Transverse colon (tissue), 3 donors: ENCODE measurements around the gene TMEM229B.

Experiments used
- POLR2A ChIP-seq: fragments of 450-650 bp; IDR thresholded peaks from one replicate; pipeline ENCODE4 v1.6.1; 2016; ENCODE audit warnings: antibody characterized with exemption, mild to moderate bottlenecking, moderate library complexity
- TF ChIP-seq, protein P1 (sequence below), 5 experiments: fragments of 200-600 bp in 3 of 5; fragments of 450-650 bp in 2 of 5; sonication (generic) in 3 of 5; IDR thresholded peaks; 1 replicate in 2 of 5; 2 replicates in 3 of 5; pipeline ENCODE4 v1.5.1; 2016 to 2017; ENCODE audit warnings: antibody characterized with exemption in 5 of 5, inconsistent platforms in 3 of 5, mild to moderate bottlenecking in 2 of 5, moderate library complexity in 1 of 5

DNA sequence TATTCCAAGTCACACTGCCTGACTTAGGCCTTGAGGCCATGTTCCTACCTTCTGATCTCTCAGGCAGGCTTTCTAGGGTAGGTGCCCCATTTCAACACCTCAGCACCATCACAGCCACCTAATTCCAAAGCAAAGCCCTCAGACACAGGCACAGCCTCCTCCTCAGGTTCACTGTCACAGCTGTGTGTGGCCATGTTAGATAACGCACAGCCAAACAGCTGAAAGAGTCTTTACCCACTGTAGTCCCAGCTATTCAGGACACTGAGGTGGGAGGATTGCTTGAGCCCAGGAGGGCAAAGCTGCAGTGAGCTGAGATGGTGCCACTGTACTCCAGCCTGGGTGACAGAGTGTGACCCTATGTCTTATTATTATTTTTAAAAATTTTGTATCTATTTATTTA is 7.3 kb upstream of the TMEM229B start:
- TF ChIP-seq POLR2A, result no peak
- TF ChIP-seq, protein P1, sequence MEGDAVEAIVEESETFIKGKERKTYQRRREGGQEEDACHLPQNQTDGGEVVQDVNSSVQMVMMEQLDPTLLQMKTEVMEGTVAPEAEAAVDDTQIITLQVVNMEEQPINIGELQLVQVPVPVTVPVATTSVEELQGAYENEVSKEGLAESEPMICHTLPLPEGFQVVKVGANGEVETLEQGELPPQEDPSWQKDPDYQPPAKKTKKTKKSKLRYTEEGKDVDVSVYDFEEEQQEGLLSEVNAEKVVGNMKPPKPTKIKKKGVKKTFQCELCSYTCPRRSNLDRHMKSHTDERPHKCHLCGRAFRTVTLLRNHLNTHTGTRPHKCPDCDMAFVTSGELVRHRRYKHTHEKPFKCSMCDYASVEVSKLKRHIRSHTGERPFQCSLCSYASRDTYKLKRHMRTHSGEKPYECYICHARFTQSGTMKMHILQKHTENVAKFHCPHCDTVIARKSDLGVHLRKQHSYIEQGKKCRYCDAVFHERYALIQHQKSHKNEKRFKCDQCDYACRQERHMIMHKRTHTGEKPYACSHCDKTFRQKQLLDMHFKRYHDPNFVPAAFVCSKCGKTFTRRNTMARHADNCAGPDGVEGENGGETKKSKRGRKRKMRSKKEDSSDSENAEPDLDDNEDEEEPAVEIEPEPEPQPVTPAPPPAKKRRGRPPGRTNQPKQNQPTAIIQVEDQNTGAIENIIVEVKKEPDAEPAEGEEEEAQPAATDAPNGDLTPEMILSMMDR (IDR thresholded peaks at IDR 0.05), result no peak
